ENCODE results near the gene CTSS. TPM values are rescaled to one million over a fixed set of nuclear protein-coding genes. Genes with fewer than 3 reads are reported as not detected.
"Not testable (repeated sequence)": the region's sequence is repeated elsewhere in the genome, so short reads cannot be mapped to it uniquely, and the experiment has no call there.

The CTSS gene
- total RNA-seq, 1 donor from 2014 or later = 106 TPM

DNA sequence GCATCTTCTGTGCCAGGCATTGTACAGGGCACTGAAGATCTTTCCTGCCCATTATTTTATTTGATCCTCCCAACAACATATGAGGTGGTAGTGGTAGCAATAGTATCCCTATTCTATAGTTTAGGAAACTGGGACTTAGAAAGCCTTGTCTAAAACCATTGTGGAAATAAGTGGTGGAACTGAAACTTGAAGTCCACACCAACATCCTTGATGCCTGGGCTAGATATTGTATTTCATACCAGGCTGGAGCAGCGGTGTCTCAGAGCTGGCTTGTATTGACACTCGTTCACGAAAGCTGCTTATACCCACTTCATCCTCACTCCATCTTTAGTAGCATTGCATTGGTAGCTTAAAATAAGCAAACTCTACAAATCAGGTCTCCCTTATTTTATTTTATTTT lies 9.7 kb upstream of the CTSS start:
- DNase-seq (ENCODE audit: low spot score) = no peak

DNA sequence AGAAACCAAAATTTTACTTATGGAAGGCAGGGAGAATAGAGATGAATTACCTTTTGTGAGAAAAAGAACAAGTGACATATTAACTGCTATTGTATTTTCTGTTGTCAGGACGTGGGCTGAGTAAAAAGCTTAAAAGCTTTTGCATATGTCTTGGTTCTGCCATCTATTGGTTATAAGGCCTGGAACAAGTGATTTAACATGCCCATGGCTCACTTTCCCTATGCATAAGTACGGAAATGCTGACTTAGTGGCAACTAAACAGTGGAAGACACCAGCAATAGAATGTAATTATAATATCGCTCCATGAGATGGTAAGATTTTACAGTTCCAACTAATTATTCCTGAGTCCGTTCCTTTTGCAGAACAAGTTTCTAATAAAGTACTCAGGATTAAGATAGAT lies 6.7 kb upstream of the CTSS start:
- no peak for DNase-seq (ENCODE audit: low spot score)

DNA sequence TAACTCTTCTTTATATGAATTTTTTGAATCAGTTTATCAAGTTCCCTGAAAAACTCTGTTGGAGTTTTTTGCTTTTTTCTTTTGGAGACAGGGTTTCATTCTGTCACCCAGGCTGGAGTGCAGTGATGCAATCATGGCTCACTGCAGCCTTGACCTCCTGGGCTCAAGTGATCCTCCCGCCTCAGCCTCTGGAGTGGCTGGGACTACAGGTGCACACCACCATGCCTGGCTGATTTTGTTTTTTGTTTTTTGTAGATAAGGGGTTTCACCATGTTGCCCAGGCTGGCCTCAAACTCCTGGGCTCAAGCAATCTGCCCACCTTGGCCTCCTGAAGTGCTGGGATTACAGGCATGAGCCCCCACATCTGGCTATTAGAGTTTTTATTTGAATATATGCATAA lies 2.1 kb upstream of the CTSS start:
- DNase-seq (ENCODE audit: low spot score) = not testable (repeated sequence)

DNA sequence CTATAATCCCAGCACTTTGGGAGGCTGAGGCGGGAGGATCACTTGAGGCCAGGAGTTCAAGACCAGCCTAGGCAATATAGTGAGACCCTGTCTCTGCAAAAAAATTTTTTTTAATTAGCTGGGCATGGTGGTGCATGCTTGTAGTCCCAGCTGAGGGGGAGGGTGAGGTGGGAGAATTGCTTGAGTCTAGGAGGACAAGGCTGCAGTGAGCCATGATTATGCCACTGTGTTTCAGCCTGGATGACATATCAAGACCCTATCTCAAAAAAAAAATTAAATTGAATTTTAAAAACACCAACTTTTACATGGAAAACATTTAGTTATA lies 361 bp upstream of the CTSS start:
- DNase-seq (ENCODE audit: low spot score) = not testable (repeated sequence)

DNA sequence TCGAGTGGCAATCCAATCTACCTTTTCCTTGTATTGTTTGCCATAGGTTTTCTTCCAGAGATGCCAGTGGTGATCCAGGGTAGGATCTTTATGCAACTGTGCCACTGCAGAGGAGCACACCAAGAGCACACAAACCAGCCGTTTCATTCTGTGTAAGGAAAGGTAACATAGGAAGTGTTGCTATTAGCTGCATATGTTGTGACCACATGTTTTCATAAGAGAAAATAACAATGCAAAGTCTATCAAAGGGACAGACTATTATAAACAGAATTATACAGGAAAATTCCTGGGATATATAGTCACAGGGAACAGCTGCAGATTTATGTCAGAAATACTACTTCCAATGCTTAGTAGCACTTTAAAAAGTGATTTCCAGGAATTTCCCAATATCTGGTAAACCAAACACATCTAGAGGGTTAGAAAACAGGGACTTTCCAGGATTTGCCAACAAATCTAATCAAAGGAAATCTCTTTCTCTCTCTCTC lies 919 bp downstream of the CTSS start:
- DNase-seq (ENCODE audit: low spot score) = no peak

DNA sequence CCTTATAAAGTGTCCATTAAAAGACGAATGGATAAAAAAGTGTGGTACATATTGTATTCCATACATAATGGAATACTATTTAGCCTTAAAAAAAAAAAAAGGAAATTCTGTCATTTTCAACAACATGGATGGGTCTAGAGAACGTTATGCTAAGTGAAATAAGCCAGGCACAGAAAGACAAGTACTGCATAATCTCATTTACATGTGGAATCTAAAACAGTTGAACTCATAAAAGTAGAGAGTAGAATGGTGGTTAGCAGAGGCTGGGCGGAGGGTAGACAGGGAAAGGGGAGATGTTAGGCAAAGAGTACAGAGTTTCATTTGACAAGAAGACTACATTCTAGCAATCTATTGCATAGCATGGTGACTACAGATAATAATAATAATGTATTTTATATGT lies 2.6 kb downstream of the CTSS start:
- no peak for DNase-seq (ENCODE audit: low spot score)

DNA sequence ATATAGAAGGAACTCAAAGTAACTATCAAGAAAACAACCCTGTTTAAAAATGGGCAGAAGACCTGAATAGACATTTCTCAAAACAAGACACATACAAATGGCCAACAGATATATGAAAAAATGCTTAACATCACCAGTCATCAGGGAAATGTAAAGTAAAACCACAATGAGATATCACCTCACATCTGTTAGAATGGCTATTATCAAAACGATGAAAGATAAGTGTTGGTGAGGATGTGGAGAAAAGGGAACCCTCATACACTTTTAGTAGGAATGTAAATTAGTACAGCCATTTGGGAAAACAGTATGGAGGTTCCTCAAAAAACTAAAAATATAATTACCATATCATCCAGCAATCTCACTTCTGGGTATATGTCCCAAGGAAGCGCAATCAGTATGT lies 3.0 kb downstream of the CTSS start:
- no peak for DNase-seq (ENCODE audit: low spot score)

DNA sequence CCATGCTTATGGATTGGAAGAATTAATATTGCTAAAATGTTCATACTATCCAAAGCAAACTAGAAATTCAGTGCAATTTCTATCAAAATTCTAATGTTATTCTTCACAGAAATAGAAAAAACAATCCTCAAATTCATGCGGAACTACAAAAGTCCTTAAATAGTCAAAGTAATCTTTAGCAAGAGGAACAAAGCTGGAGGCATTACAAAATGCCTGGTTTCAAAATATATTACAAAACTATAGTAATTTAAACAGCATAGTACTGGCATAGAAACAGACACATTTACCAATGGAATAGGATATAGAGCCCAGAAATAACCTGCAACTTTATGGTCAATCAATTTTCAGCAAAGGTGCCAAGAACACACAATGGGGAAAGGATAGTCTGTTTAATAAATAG lies 3.8 kb downstream of the CTSS start:
- DNase-seq (ENCODE audit: low spot score) = no peak

DNA sequence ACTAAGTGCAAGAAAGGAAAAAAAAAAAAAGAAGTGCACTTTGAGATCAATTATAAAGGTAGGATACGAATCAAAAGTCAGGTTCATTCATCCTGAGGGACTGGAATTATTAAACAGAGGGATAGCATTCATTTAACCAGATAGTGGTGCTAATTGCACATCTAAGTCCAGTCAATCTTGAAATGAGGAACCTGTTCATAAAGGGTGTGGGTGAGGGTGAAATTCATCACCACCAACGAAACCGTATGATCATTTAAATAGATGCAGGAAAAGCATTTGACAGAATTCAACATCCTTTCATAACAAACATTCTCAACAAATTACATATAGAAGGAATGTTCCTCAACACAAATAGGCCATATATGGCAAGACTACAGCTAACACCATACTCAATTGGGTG lies 5.6 kb downstream of the CTSS start:
- no peak for DNase-seq (ENCODE audit: low spot score)

DNA sequence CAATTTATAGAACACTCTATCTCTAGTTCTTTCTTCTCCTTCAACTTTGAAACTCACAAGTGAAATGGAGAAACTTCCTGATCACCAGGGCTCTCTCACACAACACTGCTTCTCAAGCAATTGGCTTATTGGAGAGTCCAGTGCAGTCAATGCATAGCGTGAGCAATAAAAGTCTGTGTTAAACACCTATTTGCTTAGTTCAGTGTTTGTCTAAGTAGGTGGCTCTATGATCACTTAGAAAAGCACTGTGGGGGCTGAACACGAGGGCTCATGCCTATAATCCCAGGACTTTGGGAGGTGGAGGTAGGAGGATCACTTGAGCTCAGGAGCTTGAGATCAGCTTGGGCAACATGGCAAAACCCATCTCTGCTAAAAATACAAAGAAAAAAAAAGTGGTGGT lies 12.2 kb downstream of the CTSS start:
- no peak for DNase-seq (ENCODE audit: low spot score)

DNA sequence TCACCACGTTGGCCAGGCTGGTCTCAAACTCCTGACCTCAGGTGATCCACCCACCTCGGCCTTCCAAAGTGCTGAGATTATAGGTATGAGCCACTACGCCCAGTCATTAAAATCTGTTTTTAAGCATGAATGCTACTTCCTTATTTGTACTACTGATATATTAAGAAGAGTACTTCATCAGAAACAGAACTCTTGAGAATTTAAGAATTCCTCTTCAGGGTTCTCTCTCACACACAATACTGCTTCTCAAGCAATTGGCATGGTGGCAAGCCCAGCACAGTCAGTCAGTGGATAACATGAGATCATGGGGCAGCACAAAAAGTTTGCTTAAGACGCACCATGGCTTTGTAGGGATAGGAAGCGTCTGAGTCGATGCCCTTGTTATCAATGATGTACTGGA lies 14.1 kb downstream of the CTSS start:
- no peak for DNase-seq (ENCODE audit: low spot score)

DNA sequence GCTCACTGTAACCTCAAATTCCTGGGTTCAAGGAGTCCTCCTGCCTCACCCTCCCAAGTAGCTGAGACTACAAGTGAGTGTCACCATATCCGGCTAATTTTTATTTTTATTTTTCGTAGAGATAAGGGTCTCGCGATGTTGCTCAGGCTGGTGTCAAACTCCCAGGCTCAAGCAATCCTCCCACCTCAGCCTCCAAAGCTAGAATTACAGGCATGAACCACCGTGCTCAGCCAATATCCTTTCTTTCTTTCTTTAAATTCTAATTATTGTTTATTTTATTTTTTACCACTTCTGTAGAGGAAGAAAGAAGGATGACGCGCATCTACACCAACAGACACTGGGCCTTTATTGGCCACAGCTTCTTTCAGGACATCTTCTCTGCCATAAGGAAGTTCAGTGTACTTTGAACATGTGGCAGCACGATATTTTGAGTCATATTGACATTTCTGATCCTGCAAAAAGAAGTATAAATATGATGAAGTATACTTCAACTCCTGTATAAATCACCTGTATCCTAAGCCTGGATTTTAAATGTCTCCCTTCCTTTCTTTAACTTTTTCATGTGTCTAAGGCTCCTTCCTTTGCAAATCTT lies 15.8 kb downstream of the CTSS start:
- DNase-seq (ENCODE audit: low spot score) = no peak

DNA sequence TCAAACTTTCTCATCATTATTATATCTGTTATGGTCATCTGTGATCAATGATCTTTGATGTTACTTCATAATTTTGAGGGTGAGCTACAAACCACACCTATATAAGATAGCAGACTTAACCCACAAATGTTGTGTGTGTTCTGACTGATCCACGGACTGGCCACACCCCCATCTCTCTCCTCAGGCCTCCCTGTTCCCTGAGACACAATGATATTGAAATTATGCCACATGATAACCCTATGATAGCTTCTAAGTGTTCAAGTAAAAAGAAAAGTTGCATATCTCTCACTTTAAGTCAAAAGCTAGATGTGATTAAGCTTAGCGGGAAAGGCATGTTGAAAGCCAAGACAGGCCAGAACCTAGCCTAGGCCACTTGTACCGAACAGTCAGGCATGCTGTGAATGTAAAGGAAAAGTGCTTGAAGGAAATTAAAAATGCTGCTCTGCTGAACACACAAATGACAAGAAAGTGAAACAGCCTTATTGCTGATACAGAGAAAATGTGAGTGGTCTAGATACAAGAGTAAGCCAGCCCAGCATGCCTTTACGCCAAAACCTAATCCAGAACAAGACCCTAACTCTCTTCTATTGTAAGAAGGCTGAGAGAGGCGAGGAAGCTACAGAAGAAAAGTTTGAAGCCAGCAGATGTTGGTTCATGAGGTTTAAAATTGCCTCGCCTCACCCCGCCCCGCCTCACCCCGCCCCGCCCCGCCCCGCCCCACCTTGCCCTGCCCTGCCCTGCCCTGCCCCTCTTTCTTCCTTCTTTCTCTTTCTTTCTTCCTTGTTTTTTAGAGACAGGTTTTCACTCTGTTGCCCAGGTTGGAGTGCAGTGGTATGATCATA lies 16.5 kb downstream of the CTSS start:
- DNase-seq (ENCODE audit: low spot score) = no peak

DNA sequence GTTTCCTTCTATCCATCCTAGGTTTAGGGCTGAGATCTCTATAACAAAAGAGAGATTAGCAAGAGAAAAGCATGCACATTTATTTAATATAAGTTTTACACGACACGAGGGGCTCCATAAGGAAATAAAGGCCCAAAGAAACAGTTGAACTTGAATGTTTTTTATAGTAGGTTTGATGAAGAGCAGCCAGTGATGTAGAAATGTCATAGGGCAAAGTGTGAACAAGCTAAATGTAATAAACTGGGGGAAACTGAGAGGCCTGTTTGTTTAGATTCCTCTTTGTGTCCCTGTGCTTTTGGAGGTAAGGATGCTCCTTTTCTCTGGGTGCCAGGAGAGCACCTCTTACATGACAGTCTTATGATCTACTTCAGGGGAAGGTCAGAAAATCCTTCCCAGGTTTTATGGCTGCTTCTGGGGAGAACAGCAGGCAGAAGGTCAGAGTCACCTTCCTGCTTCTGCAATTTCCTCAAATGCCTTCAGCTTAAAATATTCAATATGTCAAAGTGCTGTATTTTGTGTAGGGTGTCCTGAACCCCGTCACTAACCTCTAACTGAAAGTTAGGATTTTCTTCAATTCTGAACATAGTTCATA lies 35.4 kb downstream of the CTSS start:
- no peak for DNase-seq (ENCODE audit: low spot score)

DNA sequence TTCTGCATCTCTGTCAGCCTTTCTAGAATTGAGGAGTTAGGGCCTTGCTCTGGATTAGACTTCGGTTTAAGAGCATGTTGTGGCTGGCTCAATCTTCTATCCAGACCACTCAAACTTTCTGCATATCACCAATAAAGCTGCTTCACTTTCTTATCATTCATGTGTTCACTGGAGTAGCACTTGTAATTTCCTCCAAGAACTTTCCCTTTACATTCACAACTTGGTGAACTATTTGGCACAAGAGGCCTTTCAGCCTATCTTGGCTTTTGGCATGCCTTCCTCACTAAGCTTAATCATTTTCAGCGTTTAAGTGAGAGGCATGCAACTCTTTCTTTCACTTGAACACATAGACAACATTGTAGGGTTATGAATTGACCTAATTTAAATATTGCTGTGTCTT lies 41.2 kb downstream of the CTSS start:
- DNase-seq (ENCODE audit: low spot score) = no peak

DNA sequence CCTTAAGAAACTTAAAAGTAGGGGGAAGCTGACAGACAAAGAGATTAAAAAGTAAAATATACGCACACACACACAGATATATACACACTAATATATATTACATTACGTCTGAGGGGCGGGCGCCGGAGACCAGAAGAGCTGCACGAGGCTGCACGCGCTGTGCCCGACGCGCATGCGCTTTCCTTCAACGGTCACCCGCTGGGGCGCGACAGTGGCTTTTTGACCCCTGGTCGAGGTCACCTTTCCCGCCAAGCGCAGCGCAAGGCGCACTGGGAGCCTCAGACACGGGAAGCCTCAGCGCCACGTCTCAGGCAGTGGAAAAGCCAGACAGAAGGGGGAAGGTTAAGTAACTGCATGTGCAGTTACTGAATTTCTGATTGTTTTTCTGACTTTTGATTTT lies 44.9 kb downstream of the CTSS start, which contains the start of gene HORMAD1:
Gene HORMAD1, minus strand, starts transcription at position 193 of the 400 bp plus-strand sequence. CDS start 1,390 bp downstream, outside the sequence.
- no peak for DNase-seq (ENCODE audit: low spot score)

DNA sequence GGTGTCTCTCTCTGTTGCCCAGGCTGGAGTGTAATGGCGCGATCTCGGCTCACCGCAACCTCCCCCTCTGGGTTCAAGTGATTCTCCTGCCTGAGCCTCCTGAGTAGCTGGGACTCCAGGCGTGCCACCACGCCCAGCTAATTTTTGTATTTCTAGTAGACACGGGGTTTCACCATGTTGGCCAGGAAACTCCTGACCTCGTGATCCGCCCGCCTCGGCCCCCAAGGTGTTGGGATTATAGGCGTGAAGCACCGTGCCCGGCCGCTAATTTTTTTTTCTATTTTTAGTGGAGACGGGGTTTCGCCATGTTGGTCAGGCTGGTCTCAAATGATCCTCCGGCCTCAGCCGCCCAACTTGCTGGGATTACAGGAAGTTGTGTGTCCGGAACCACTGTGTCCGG lies 45.5 kb downstream of the CTSS start:
- no peak for DNase-seq (ENCODE audit: low spot score)

DNA sequence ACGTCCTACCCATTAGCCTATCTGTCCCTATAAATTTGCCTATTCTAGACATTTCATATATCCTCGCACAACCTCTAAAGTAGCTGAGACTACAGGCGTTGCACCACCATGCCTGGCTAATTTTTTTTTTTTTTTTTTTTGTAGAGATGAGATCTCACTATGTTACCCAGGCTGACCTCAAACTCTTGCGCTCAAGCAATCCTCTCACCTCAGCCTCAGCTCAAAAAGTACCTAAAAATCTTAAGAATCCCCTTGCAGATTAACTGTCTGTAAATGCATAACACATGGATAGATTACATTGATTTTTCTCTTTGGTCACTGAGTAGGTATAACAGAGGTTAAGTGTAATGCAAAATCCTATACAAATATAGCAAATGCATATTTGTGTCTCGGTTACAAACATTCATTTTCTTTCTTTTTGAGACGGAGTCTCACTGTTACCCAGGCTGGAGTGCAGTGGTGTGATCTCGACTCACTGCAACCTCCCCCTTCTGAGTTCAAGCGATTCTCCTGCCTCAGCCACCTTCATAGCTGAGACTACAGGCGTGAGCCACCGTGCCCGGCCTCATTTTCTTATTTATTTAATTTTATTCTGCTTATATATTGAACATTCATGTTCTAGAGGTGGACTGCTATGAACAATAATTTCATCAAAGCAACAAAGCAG lies 47.2 kb downstream of the CTSS start:
- DNase-seq (ENCODE audit: low spot score) = no peak

DNA sequence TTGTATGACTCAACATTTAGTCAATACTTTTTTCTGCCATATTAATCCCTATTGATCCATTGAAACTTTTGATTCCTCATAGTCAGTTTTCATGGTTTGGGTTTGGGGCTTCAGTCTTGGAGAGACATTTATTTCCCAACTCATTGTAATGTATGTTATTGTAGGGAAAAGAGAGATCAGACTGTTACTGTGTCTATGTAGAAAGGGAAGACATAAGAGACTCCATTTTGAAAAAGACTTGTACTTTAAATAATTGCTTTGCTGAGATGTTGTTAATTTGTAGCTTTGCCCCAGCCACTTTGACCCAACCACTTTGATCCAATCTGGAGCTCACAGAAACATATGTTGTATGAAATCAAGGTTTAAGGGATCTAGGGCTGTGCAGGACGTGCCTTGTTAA lies 56.5 kb downstream of the CTSS start:
- not testable (repeated sequence) for DNase-seq (ENCODE audit: low spot score)

DNA sequence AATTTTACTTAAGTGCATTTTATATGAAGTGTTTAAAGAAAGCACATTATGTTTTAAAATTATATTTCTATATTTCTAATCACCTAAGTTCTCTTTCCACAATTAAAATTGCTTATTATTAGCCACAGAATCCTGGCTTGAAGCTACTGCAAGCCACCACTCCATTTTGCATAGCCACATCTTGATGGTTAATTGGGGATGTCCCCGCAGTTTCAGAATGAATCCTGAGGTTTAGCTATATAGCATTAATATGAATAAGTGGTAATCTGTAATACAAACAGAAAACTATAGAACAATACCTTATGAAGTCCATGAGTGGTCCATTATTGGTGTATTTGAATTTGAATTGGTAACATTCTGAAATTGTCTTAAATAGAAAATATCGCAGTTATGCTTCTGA lies 57.0 kb downstream of the CTSS start:
- no peak for DNase-seq (ENCODE audit: low spot score)

DNA sequence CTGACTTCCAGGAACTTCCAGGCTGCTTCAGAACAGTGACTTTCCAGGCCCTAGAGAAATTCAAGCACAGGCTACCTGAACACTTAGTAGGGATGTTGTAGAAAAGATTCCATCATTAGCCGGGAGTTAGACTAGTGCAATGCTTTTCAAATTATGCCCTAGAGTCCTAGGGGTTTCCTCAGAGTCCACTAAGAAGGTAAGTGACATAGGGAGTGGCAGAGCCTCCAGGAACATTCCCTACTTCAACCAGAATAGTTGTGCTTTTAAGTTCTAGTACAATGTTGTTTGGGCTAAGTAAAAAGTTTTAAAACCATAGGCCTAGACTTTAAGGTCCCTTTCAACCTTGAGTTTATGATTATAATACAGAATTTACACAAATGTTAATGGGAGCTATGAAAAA lies 59.5 kb downstream of the CTSS start:
- DNase-seq (ENCODE audit: low spot score) = no peak

DNA sequence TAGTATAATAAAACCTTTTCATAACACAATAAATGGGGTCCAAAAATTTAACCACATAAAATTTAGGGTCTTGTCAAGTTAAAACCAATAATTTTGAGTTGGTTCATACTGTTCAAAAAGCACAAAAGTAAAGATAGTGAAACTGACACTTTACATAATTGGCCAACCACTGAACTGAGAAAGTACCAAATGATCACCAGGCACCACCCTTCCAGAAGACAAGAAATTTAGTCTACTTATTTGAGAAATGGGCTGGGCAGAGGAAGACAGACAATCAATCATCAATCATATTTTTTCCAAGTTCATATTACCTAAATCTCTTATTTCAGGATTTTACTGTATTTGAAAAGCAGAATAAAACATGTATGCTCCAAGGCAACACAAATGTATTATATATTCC lies 62.2 kb downstream of the CTSS start:
- DNase-seq (ENCODE audit: low spot score) = no peak
